Measurements from ENCODE around the gene ARID3B.

The ARID3B gene

DNA sequence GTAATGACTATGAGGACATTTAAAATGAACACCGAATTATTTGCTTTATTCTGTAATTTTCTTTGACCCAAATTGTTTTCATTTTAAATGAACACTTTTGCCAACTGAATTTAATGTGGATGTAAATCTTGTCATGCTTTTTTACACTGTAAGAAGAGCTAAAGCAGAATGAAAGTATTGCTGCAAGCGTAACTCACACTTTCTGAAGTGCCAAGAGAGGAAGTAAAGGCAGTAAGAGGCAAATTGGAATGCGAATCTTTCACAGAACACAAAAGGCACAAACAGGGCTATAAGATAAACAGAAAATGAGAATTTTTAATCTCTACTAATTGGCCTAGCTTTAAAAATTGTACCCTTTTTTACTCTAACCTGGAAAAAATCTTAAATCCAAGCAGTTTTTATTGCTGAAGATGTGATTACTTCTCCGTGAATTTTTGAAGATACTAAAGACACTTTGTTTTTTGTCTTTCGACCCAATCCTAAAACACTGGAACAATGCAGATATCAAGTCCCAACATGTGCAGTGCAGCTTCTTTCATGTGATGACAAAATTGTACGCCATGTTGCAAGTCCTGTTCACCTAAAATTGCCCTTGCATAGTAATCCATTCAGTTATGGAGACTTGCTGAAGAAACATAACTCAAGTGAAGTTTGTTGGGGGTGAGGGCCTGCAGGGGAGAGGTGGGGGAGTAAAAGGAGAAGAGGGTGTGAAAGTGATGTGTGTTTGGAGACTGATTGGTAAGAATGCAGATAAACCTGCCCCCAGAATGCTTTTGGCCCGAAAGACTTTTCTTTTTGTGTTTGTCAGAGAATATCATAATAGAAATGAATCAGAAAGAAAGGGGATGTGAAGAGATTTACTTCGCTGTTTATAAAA, 1.4 kb downstream of the ARID3B start:
- in situ Hi-C loops (cut with MboI; ENCODE audit: low sequenced_read_pairs): no loop called here
- Histone ChIP-seq H3K4me1 (peaks cover 40% of the 10 kb centered on the region), H3K36me3 (replicated peaks) (peaks cover 25% of the 10 kb centered on the region), H3K27me3 (ENCODE audit: low read depth) (no peaks in the 10 kb centered on the region), H3K9me3 (no peaks in the 10 kb centered on the region), H3K4me3 (peak overlapping the region; percentile 98)
- peak in 1 of 2 experiments; percentile 40 for DNase-seq (ENCODE audit: low spot score in 2 of 2)

DNA sequence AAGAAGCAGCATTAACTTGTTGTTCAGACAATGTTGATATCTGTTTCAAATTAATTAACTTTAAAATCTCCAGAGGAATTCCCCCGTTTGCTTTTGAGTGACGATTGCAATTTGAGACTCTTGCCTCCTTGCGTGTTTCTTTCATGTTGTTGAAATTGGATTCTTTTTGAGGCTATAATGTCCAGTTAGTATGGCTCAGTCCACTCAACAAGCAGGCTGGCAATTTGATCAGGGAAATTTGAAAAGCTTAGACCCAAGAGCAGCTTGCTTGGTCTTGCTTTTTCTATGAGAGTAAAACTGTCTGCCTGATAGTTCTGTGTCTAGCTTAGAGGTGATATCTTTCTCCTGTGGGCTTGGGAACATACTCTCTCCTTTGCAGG, 2.0 kb downstream of the ARID3B start:
- peaks cover 31% of the 10 kb centered on the region for H3K36me3 ChIP-seq (replicated peaks)
- in situ Hi-C loops (cut with MboI; ENCODE audit: low sequenced_read_pairs): no loop called here
- H3K4me3 ChIP-seq: peak overlapping the region; percentile 98
- no peaks in the 10 kb centered on the region for H3K9me3 ChIP-seq
- no peaks in the 10 kb centered on the region for H3K27me3 ChIP-seq (ENCODE audit: low read depth)
- no peak for DNase-seq (ENCODE audit: low spot score in 2 of 2)
- peaks cover 40% of the 10 kb centered on the region for H3K4me1 ChIP-seq

DNA sequence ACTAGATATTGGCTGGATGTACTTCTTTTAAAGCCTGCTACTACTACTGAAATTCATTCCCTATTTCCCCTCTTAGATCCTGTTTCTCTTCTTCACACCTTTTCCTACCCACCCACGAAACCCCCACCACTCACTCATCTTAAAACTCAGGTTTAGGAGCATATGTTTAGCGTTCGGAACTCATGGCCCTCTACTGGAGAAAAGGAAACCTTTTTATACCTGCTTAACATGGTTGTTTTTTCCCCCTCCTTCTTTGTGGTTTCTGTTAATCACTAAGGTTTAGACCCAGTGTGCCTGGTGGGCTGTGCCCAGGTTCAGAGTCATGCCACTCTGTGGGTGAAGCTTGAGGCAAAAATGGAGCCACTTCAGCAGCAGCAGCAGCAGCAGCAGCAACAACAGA, 2.6 kb downstream of the ARID3B start:
- in situ Hi-C loops (cut with MboI; ENCODE audit: low sequenced_read_pairs): no loop called here
- Histone ChIP-seq H3K27me3 (ENCODE audit: low read depth) (no peaks in the 10 kb centered on the region), H3K4me1 (peaks cover 40% of the 10 kb centered on the region), H3K4me3 (no peak overlapping the region), H3K36me3 (replicated peaks) (peaks cover 37% of the 10 kb centered on the region), H3K9me3 (no peaks in the 10 kb centered on the region)
- DNase-seq (ENCODE audit: low spot score in 2 of 2): peak in 1 of 2 experiments; percentile 63

GRCh38 chr15:74545086-74545485, 4.1 kb downstream of the ARID3B start:
- DNase-seq (ENCODE audit: low spot score in 2 of 2): no peak
- H3K4me1 ChIP-seq: peaks cover 34% of the 10 kb centered on the region
- no peaks in the 10 kb centered on the region for H3K27me3 ChIP-seq (ENCODE audit: low read depth)
- H3K4me3 ChIP-seq: no peak overlapping the region
- H3K36me3 ChIP-seq (replicated peaks): peaks cover 50% of the 10 kb centered on the region
- H3K9me3 ChIP-seq: no peaks in the 10 kb centered on the region
- in situ Hi-C loops (cut with MboI; ENCODE audit: low sequenced_read_pairs): no loop called here

- DNase-seq (ENCODE audit: low spot score in 2 of 2): peak; percentile 99 to 100
- Histone ChIP-seq H3K4me1 (peaks cover 34% of the 10 kb centered on the region), H3K27me3 (ENCODE audit: low read depth) (no peaks in the 10 kb centered on the region), H3K9me3 (no peaks in the 10 kb centered on the region), H3K36me3 (replicated peaks) (peaks cover 55% of the 10 kb centered on the region), H3K4me3 (no peak overlapping the region; the same call in 1 of the 2 replicates)
- in situ Hi-C loops (cut with MboI; ENCODE audit: low sequenced_read_pairs): no loop called here
Observed at GRCh38 chr15:74545776-74546656, 5.0 kb downstream of the ARID3B start.

- in situ Hi-C loops (cut with MboI; ENCODE audit: low sequenced_read_pairs): no loop called here
Observed at GRCh38 chr15:74547616-74548015, 6.6 kb downstream of the ARID3B start.

DNA sequence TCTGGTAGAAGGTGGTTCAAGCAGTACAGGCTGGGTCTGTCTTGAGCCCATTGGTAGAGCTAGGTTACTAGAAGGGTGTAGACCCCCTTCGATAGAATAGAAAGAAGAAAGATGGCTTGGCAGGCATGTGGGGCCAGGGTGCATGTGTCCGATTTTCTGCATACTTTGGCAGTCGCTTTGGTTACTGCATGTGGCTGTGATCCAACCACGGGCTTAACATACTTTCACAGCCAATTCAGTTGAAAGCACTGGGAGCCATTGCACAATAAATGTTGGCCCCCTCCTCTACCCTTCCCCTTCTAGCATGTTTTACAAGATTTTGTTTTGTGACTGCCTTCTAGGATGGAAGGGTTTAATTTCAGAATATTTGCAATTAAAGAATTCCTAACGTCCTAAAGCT, 7.2 kb downstream of the ARID3B start:
- Histone ChIP-seq H3K4me1 (peaks cover 21% of the 10 kb centered on the region), H3K9me3 (no peaks in the 10 kb centered on the region), H3K36me3 (replicated peaks) (peaks cover 64% of the 10 kb centered on the region), H3K27me3 (ENCODE audit: low read depth) (no peaks in the 10 kb centered on the region), H3K4me3 (no peak overlapping the region)
- no peak for DNase-seq (ENCODE audit: low spot score in 2 of 2)
- in situ Hi-C loops (cut with MboI; ENCODE audit: low sequenced_read_pairs): no loop called here

More at GRCh38 chr15:74547616-74548015, 6.6 kb downstream of the ARID3B start:
- DNase-seq (ENCODE audit: low spot score in 2 of 2): no peak
- Histone ChIP-seq H3K27me3 (ENCODE audit: low read depth) (no peaks in the 10 kb centered on the region), H3K4me3 (no peak overlapping the region), H3K9me3 (no peaks in the 10 kb centered on the region), H3K36me3 (replicated peaks) (peaks cover 58% of the 10 kb centered on the region), H3K4me1 (peaks cover 27% of the 10 kb centered on the region)

GRCh38 chr15:74549816-74550215, 8.8 kb downstream of the ARID3B start:
- DNase-seq (ENCODE audit: low spot score in 2 of 2): no peak
- in situ Hi-C loops (cut with MboI; ENCODE audit: low sequenced_read_pairs): no loop called here
- Histone ChIP-seq H3K4me1 (peaks cover 17% of the 10 kb centered on the region), H3K4me3 (no peak overlapping the region), H3K27me3 (ENCODE audit: low read depth) (no peaks in the 10 kb centered on the region), H3K36me3 (replicated peaks) (peaks cover 63% of the 10 kb centered on the region), H3K9me3 (no peaks in the 10 kb centered on the region)

- Histone ChIP-seq H3K4me3 (no peak overlapping the region), H3K36me3 (replicated peaks) (peaks cover 47% of the 10 kb centered on the region), H3K27me3 (ENCODE audit: low read depth) (no peaks in the 10 kb centered on the region), H3K9me3 (no peaks in the 10 kb centered on the region), H3K4me1 (peaks cover 1% of the 10 kb centered on the region)
- in situ Hi-C loops (cut with MboI; ENCODE audit: low sequenced_read_pairs): no loop called here
- DNase-seq (ENCODE audit: low spot score in 2 of 2): no peak
Observed at GRCh38 chr15:74551714-74552113, 10.7 kb downstream of the ARID3B start.

DNA sequence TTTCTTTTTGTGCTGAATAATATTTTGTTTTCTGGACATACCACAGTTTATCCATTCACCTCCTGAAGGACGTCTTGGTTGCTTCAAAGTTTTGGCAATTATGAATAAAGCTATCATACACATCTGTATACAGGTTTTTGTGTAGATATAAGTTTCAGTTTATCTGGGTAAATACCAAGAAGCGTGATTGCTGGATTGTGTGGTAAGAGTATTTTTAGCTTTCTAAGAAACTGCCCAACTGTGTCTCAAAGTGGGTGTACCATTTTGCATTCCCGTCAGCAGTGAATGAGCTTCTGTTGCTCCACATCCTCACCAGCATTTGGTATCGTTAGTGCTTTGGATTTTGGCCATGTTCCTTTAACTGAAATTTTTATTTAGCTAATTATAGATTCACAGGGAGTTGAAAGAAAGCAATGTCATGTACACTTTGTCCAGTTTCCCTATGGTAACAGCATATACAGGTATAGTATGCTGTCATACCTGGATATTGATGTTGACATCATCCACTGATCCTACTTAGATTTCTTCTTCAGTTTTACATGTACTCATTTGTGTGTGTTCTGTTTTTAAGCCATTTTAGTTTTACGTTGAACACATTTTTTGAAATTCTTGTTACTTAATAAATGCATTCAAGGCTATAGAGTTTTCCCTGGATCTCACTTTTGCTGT, 11.9 kb downstream of the ARID3B start:
- peaks cover 39% of the 10 kb centered on the region for H3K36me3 ChIP-seq (replicated peaks)
- in situ Hi-C loops (cut with MboI; ENCODE audit: low sequenced_read_pairs): no loop called here
- H3K4me3 ChIP-seq: no peak overlapping the region
- DNase-seq (ENCODE audit: low spot score in 2 of 2): no peak
- no peaks in the 10 kb centered on the region for H3K9me3 ChIP-seq
- no peaks in the 10 kb centered on the region for H3K27me3 ChIP-seq (ENCODE audit: low read depth)
- no peaks in the 10 kb centered on the region for H3K4me1 ChIP-seq

DNA sequence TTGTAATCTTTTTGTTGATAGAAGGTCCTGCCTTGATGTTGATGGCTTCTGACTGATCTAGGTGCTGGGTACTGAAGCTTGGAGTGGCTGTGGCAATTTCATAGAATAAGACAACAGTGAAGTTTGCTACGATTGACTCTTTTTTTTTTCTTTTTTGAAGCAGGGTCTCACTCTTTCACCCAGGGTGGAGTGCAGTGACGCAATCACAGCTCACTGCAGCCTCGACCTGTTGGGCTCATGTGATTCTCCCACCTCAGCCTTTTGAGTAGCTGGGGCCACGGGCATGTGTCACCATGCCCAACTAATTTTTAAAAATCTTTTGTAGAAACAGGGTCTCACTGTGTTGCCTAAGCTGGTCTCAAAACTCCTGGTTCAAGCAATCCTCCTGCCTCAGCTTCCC, 14.2 kb downstream of the ARID3B start:
- in situ Hi-C loops (cut with MboI; ENCODE audit: low sequenced_read_pairs): no loop called here
- DNase-seq (ENCODE audit: low spot score in 2 of 2): no peak
- Histone ChIP-seq H3K4me3 (no peak overlapping the region), H3K9me3 (no peaks in the 10 kb centered on the region), H3K4me1 (no peaks in the 10 kb centered on the region), H3K36me3 (replicated peaks) (peaks cover 18% of the 10 kb centered on the region), H3K27me3 (ENCODE audit: low read depth) (no peaks in the 10 kb centered on the region)

- Histone ChIP-seq H3K9me3 (no peaks in the 10 kb centered on the region), H3K4me3 (no peak overlapping the region), H3K27me3 (ENCODE audit: low read depth) (no peaks in the 10 kb centered on the region), H3K36me3 (replicated peaks) (peaks cover 13% of the 10 kb centered on the region), H3K4me1 (0 out of 2 replicates have a peak, but pooled peaks cover 3% of the 10 kb centered on the region)
- DNase-seq (ENCODE audit: low spot score in 2 of 2): no peak
- in situ Hi-C loops (cut with MboI; ENCODE audit: low sequenced_read_pairs): no loop called here
Observed at GRCh38 chr15:74558706-74559105, 17.7 kb downstream of the ARID3B start.

- Histone ChIP-seq H3K4me1 (peaks cover 12% of the 10 kb centered on the region), H3K4me3 (no peak overlapping the region), H3K36me3 (replicated peaks) (peaks cover 41% of the 10 kb centered on the region), H3K27me3 (ENCODE audit: low read depth) (no peaks in the 10 kb centered on the region), H3K9me3 (no peaks in the 10 kb centered on the region)
- DNase-seq (ENCODE audit: low spot score in 2 of 2): no peak
- in situ Hi-C loops (cut with MboI; ENCODE audit: low sequenced_read_pairs): no loop called here
Observed at GRCh38 chr15:74563442-74563841, 22.4 kb downstream of the ARID3B start.
